MM.1S (cell line): ENCODE measurements around the gene SH3RF3.

Source experiments
- DNase-seq: peaks from one replicate; pipeline ENCODE4 v3.0.0-alpha.2; 2015
- H2AFZ ChIP-seq: fragments of 300-600 bp; sonication (generic); 2 replicates; pipeline ENCODE4 v1.6.0; 2016; ENCODE audit warnings: antibody characterized with exemption, low read length
- H3F3A ChIP-seq: fragments of 300-600 bp; sonication (generic); 2 replicates; pipeline ENCODE4 v1.6.1; 2016; ENCODE audit warnings: mild to moderate bottlenecking, antibody characterized with exemption, low read length, moderate library complexity, mixed read lengths; ENCODE audit not compliant: insufficient read depth
- H3K27ac ChIP-seq: fragments of 300-600 bp; sonication (generic); 2 replicates; pipeline ENCODE4 v1.5.1; 2016; ENCODE audit warnings: mild to moderate bottlenecking, low read length
- H3K27me3 ChIP-seq: fragments of 300-600 bp; sonication (generic); replicated peaks from 2 replicates; pipeline ENCODE4 v1.6.0; 2016; ENCODE audit warnings: low read length; ENCODE audit not compliant: insufficient read depth
- H3K36me3 ChIP-seq: fragments of 300-600 bp; sonication (generic); replicated peaks from 2 replicates; pipeline ENCODE4 v1.6.1; 2016; ENCODE audit warnings: mild to moderate bottlenecking, low read length, mixed read lengths; ENCODE audit not compliant: insufficient read depth
- H3K4me1 ChIP-seq: fragments of 300-600 bp; sonication (generic); 2 replicates; pipeline ENCODE4 v1.6.1; 2016; ENCODE audit warnings: low read length, mixed read lengths
- H3K4me2 ChIP-seq: fragments of 300-600 bp; sonication (generic); 2 replicates; pipeline ENCODE4 v1.6.0; 2016; ENCODE audit warnings: low read depth, low read length
- H3K4me3 ChIP-seq: fragments of 300-600 bp; sonication (generic); 2 replicates; pipeline ENCODE4 v1.5.1; 2016; ENCODE audit warnings: low read length, mixed read lengths
- H3K79me2 ChIP-seq: fragments of 300-600 bp; sonication (generic); 2 replicates; pipeline ENCODE4 v1.6.1; 2016; ENCODE audit warnings: mixed run types, low read length, mixed read lengths
- H3K9ac ChIP-seq: fragments of 300-600 bp; sonication (generic); 2 replicates; pipeline ENCODE4 v1.6.1; 2016; ENCODE audit warnings: low read length, mixed read lengths
- H3K9me2 ChIP-seq: fragments of 300-600 bp; sonication (generic); replicated peaks from 2 replicates; pipeline ENCODE4 v1.6.1; 2016; ENCODE audit warnings: mild to moderate bottlenecking, low read length, mixed read lengths; ENCODE audit not compliant: insufficient read depth
- H3K9me3 ChIP-seq: fragments of 300-600 bp; sonication (generic); replicated peaks from 2 replicates; pipeline ENCODE4 v1.6.1; 2016; ENCODE audit warnings: mild to moderate bottlenecking, low read length, mixed read lengths; ENCODE audit not compliant: insufficient read depth
- H4K20me1 ChIP-seq: fragments of 300-600 bp; sonication (generic); 2 replicates; pipeline ENCODE4 v1.6.1; 2016; ENCODE audit warnings: mild to moderate bottlenecking, low read length, moderate library complexity, mixed read lengths; ENCODE audit not compliant: insufficient read depth
- CTCF ChIP-seq: fragments of 300-600 bp; sonication (generic); IDR thresholded peaks from 2 replicates; pipeline ENCODE4 v1.5.1; 2016; ENCODE audit warnings: antibody characterized with exemption, low read length, mixed read lengths
- EZH2 ChIP-seq: fragments of 300-600 bp; sonication (generic); optimal IDR thresholded peaks from 2 replicates; pipeline ENCODE3; 2017; ENCODE audit warnings: low read depth, mild to moderate bottlenecking, antibody characterized with exemption, low read length, mixed read lengths
- EZH2phosphoT487 ChIP-seq: fragments of 300-600 bp; sonication (generic); IDR thresholded peaks from 2 replicates; pipeline ENCODE4 v1.6.1; 2018; ENCODE audit warnings: antibody characterized with exemption, low read length

SH3RF3 gene

DNA sequence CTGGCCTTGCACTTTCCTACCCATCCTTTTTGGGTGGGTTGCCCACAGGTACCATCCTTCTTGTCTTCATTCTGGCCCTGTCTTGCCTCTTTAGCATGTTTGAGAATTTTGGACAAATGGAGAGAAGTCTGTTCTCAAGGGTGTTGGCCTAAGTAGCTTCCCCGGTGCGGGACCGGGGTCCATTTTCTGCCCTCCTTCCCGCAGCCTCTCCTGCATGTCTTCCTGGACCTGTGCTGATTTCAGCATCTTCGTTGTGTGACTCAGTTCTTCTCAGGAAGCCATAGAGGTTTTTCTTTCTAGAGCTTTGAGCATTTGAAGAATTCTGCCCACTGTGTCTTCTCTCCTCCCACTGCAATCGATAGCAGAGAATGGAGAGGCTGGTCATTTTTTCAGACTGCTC lies 172.7 kb downstream of the SH3RF3 start:
- Histone ChIP-seq H3K27ac (no peak overlapping the region), H2AFZ (no peak overlapping the region), H3K9me3 (no peaks in the 10 kb centered on the region), H3K36me3 (no peaks in the 10 kb centered on the region), H3K9me2 (no peaks in the 10 kb centered on the region), H3K9ac (no peak overlapping the region), H3K79me2 (peaks cover 80% of the 10 kb centered on the region), H3K27me3 (no peaks in the 10 kb centered on the region), H3K4me1 (peaks cover 2% of the 10 kb centered on the region), H4K20me1 (no peaks in the 10 kb centered on the region), H3F3A (no peaks in the 10 kb centered on the region), H3K4me2 (no peak overlapping the region), H3K4me3 (no peak overlapping the region)
- DNase-seq, result no peak
- no peak for TF ChIP-seq EZH2
- TF ChIP-seq EZH2phosphoT487, result no peak
- TF ChIP-seq CTCF, result no peak

DNA sequence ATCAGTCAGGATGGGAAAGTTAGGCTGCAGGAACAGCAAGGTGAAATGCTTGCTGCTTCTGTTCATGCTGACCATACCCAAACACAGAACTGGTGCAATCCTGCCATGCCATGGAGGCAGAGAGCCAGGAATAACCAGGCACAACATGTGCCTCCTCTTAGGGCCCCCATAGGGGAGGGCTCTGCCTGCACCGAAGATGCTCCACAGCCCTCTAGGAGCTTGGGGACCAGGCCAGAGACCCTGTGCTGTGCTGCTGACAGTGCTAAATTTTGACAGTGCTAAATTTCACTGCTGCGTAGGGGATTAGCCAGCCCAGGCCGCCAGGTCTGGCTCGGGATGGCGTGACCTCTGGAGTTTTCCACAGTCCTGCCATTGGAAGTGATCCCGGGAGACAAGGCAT lies 173.3 kb downstream of the SH3RF3 start:
- Histone ChIP-seq H4K20me1 (no peaks in the 10 kb centered on the region), H3K27me3 (no peaks in the 10 kb centered on the region), H3K36me3 (no peaks in the 10 kb centered on the region), H3K4me1 (no peaks in the 10 kb centered on the region), H3K4me2 (no peak overlapping the region), H2AFZ (no peak overlapping the region), H3K27ac (no peak overlapping the region), H3F3A (no peaks in the 10 kb centered on the region), H3K4me3 (no peak overlapping the region), H3K9me2 (no peaks in the 10 kb centered on the region), H3K9ac (no peak overlapping the region), H3K79me2 (peaks cover 78% of the 10 kb centered on the region), H3K9me3 (no peaks in the 10 kb centered on the region)
- no peak for TF ChIP-seq EZH2phosphoT487
- no peak for DNase-seq

GRCh38 chr2:109304242-109304641 lies 175.2 kb downstream of the SH3RF3 start:
- Histone ChIP-seq H4K20me1 (no peaks in the 10 kb centered on the region), H3K4me2 (no peak overlapping the region), H3F3A (no peaks in the 10 kb centered on the region), H3K79me2 (peaks cover 60% of the 10 kb centered on the region), H3K36me3 (no peaks in the 10 kb centered on the region), H3K9me3 (no peaks in the 10 kb centered on the region), H3K4me3 (no peak overlapping the region), H3K9me2 (no peaks in the 10 kb centered on the region), H3K27ac (no peak overlapping the region), H3K9ac (no peak overlapping the region), H3K27me3 (no peaks in the 10 kb centered on the region), H2AFZ (no peak overlapping the region), H3K4me1 (no peaks in the 10 kb centered on the region)
- no peak for DNase-seq
- TF ChIP-seq EZH2phosphoT487, result no peak
- no peak for TF ChIP-seq CTCF
- no peak for TF ChIP-seq EZH2

- TF ChIP-seq EZH2 (no peak), CTCF (no peak)
- Histone ChIP-seq H3K4me2 (no peak overlapping the region), H2AFZ (no peak overlapping the region), H3K4me3 (no peak overlapping the region), H3K4me1 (no peaks in the 10 kb centered on the region), H3K79me2 (peaks cover 53% of the 10 kb centered on the region), H3F3A (no peaks in the 10 kb centered on the region), H3K9me2 (no peaks in the 10 kb centered on the region), H4K20me1 (no peaks in the 10 kb centered on the region), H3K36me3 (no peaks in the 10 kb centered on the region), H3K27ac (no peak overlapping the region), H3K9me3 (no peaks in the 10 kb centered on the region), H3K9ac (no peak overlapping the region), H3K27me3 (no peaks in the 10 kb centered on the region)
- no peak for DNase-seq
Observed at GRCh38 chr2:109304731-109305470, 175.9 kb downstream of the SH3RF3 start.
